ENCODE results near the gene GPATCH2.
"Not testable (repeated sequence)": the region's sequence is repeated elsewhere in the genome, so short reads cannot be mapped to it uniquely, and the experiment has no call there.

Gene GPATCH2

DNA sequence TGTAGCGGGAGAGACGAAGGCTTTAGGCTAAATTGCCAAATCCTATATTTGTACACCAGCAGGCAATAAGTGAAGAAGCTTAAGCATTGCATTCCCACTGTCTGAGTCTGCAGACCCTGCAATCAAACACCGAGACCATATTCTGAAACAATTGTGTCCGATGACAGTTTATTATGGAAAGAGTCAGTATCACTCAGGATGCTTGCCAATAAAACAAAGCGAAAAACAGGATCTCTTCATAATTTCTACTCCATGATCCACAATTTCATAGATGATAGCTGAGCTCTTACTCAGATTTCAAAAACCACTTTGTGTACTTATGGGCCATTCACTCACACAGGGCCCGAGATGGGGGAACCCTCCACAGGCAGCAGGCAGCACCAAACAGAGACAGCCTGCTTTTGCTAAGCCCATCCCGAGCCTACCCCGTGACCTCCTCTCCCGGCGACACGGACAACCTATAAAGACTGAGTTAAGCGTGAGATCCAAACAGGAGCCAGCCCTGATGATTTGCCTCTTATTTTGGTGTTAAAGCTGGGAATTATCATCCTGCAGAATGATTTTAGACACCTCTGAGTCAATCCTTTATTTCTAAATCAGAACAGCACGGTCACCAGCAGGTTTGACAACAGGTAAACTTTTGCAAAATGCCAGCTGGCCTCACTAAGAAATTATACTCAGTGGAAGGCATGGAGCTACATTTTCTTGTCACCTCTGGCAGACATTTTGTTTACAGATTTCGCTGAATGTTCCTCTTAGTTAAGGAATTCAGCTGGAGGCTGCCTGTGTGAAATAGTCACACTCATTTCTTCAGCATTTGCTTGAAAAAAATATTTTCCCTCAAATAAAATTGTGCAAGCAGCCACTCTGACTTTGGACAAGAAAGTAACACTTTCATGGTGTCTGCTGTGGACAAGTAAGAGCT lies 212.4 kb downstream of the GPATCH2 start:
- Mint-ChIP-seq H3K27ac (no peak overlapping the region), H3K9me3 (no peaks in the 10 kb centered on the region), H3K4me3 (no peak overlapping the region), H3K36me3 (no peaks in the 10 kb centered on the region), H3K27me3 (no peaks in the 10 kb centered on the region), H3K4me1 (no peaks in the 10 kb centered on the region)
- no peak for DNase-seq
- CTCF ChIA-PET: interaction anchor here (1.1 kb wide), 1 partner anchor 31 kb away, joined by 3 read pairs; no protein-coding TSS in a partner anchor

DNA sequence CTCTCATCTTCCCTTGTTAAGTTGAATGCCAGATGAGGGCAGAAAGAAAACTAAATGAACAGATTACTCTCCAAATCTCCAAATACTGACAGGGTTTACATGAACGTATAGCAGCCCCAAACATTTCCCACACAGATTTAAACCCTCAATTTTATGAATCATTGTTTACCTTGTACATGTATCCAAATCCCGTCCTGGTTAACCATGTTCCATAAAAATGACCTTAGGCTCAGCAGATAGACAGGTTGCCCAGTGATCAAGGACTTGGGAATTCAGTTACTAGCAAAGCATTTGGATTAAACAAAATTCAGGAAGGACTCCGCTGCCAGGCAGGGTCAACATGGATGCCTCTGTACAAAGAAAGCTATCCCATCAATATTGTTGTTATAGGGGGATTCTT lies 213.5 kb downstream of the GPATCH2 start:
- Mint-ChIP-seq H3K4me1 (no peaks in the 10 kb centered on the region), H3K27ac (no peak overlapping the region), H3K36me3 (no peaks in the 10 kb centered on the region), H3K27me3 (no peaks in the 10 kb centered on the region), H3K9me3 (no peaks in the 10 kb centered on the region), H3K4me3 (no peak overlapping the region)
- CTCF ChIA-PET: no interaction called here
- DNase-seq: no peak

DNA sequence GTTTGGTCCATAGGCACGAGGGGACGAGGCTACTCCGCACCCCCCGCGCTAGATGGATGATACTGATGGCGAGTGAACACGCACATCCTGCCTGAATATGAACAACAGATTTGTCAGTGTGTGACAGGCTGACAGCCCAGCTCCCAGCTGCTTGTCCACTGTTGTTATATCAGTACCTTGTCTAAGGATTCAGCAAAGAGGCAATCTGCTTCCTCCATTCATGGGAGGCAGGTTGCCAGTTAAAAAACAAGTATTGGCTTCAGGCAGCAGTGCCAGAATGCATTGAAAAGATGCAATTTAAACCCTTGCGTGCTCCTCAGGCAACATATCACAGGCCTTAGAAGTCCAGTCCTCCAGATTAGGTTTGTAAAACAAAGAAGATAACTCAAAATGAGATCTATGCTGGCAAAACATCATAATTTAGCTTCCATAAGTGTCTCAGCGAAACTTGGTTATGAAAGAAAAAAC lies 223.3 kb downstream of the GPATCH2 start:
- CTCF ChIA-PET: no interaction called here
- Mint-ChIP-seq H3K36me3 (no peaks in the 10 kb centered on the region), H3K4me1 (no peaks in the 10 kb centered on the region), H3K9me3 (no peaks in the 10 kb centered on the region), H3K27ac (no peak overlapping the region), H3K4me3 (no peak overlapping the region), H3K27me3 (peaks cover under 1% of the 10 kb centered on the region)
- no peak for DNase-seq

DNA sequence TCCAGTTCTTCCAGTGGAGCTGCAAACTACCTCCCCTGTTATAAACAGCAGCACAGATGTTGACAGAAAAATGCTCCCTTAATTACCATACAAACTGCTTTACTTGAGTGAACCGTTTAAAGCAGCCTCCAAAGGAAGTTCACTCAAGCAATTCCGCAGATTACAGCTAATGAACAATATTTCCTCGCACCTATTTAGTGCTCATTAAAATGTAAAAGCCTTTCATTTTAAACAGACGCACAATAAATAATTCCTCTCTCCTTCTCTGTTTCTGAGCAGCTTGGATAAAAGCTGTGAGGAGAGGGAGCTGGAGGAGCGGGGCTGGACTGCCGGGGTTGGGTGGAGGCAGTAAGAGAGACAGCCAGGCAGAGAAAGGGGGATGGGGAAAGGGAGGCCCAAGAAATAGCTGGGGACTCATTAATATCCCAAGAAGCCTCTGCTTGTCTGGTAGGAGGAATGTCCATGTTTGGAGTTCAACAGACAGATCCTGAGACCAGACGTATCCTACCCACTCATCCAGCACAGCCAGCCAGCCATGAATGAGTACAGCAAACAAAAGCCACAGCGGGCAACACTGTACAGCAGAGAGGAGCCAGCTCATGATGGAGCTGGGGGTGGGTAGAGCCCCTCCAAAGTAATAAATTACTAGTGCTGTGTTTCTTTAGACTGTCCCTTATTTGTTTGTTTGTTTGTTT lies 227.7 kb downstream of the GPATCH2 start:
- CTCF ChIA-PET: no interaction called here
- Mint-ChIP-seq H3K27ac (no peak overlapping the region), H3K9me3 (no peaks in the 10 kb centered on the region)

DNA sequence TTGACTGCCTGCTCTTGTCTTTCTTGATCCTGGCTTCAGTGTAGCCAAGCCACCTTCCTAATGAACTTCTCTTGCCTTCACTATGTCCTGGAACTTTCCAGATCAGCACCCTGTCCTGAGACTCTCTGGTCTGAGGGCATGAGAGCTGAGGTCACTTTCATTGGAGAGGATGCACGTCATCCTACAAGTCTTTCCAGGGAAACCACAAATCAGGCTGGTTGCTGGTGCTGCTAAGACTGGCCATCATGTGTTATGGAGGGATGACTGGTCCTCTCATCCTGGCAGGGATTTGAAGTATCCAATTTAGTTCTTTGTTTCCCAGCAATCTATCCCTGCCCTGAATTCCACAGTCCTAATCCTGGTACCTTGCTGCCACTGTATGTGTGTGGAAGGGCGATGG lies 228.6 kb downstream of the GPATCH2 start:
- Mint-ChIP-seq H3K27me3 (peaks cover 5% of the 10 kb centered on the region), H3K27ac (no peak overlapping the region), H3K4me3 (no peak overlapping the region), H3K36me3 (no peaks in the 10 kb centered on the region), H3K9me3 (no peaks in the 10 kb centered on the region), H3K4me1 (no peaks in the 10 kb centered on the region)
- DNase-seq: no peak
- CTCF ChIA-PET: no interaction called here

More for the DNA sequence above, 227.7 kb downstream of the GPATCH2 start:
- Mint-ChIP-seq H3K27me3 (peaks cover 5% of the 10 kb centered on the region), H3K4me1 (no peaks in the 10 kb centered on the region), H3K4me3 (no peak overlapping the region), H3K36me3 (no peaks in the 10 kb centered on the region)
- no peak for DNase-seq

DNA sequence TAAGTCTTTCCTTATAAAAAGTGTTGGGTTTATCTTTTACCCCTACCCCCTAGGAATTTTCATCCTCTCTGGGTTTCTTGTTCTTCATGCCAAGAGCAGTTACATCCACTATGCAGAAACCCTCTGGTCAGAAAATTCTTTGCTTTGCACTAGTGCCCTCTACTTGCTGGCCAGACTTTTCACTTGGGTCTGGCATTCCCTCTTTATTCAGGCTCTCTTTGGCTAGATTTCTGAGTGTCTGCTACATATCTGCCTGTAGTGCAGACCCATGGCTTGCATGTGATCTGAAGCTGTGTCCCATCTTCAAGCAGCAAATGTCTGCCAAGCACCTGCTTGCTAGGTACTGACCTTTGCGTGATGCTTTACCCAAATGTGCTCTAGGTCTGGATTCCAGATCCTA lies 237.0 kb downstream of the GPATCH2 start:
- no peak for DNase-seq
- H3K9me3 Mint-ChIP-seq: no peaks in the 10 kb centered on the region

DNA sequence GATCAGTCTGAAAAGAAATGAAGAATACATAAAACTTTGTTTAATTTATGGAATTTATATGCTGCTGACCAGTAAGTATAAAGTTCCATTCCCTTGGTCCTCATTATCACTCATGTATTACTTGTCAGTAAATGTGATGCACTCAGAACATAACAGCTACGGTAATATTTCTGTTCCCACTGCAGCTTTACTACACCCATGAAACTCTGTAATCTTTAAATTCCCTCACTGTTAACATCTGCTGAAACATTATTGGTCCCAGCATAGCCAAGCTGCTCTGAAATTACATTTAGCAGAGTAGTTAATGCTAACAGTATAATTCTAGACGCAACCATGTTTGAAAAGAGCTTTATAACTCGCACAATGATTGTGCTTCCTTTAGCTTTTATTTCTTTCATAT lies 238.4 kb downstream of the GPATCH2 start:
- no peaks in the 10 kb centered on the region for H3K27me3 Mint-ChIP-seq
- H3K4me3 Mint-ChIP-seq: no peak overlapping the region
- no peak overlapping the region for H3K27ac Mint-ChIP-seq
- CTCF ChIA-PET: no interaction called here
- H3K4me1 Mint-ChIP-seq: no peaks in the 10 kb centered on the region
- no peak for DNase-seq
- no peaks in the 10 kb centered on the region for H3K36me3 Mint-ChIP-seq
- no peaks in the 10 kb centered on the region for H3K9me3 Mint-ChIP-seq

More for the DNA sequence above, 237.0 kb downstream of the GPATCH2 start:
- Mint-ChIP-seq H3K27ac (no peak overlapping the region), H3K27me3 (no peaks in the 10 kb centered on the region), H3K4me1 (no peaks in the 10 kb centered on the region), H3K36me3 (no peaks in the 10 kb centered on the region), H3K4me3 (no peak overlapping the region)
- CTCF ChIA-PET: no interaction called here

DNA sequence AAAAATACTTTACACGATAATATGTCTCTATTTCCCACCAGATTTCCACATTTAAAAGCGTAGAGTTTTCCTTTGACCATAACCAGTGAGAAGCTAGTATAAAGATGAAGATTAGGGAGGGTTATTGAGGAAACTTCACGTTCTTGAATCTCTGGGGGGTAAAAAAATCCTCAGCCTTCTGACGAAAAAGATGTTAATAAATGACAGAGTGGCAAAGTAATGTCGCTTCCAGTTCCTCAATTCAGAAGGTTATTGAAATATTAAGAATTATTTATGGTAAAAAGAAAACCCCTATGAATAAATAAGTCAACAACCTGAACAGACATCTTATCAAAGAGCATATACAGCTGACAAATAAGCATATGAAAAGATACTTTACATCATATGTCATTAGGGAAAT lies 241.0 kb downstream of the GPATCH2 start:
- Mint-ChIP-seq H3K27me3 (no peaks in the 10 kb centered on the region), H3K4me3 (no peak overlapping the region), H3K27ac (no peak overlapping the region), H3K9me3 (no peaks in the 10 kb centered on the region), H3K4me1 (no peaks in the 10 kb centered on the region), H3K36me3 (no peaks in the 10 kb centered on the region)
- DNase-seq: no peak
- CTCF ChIA-PET: no interaction called here

DNA sequence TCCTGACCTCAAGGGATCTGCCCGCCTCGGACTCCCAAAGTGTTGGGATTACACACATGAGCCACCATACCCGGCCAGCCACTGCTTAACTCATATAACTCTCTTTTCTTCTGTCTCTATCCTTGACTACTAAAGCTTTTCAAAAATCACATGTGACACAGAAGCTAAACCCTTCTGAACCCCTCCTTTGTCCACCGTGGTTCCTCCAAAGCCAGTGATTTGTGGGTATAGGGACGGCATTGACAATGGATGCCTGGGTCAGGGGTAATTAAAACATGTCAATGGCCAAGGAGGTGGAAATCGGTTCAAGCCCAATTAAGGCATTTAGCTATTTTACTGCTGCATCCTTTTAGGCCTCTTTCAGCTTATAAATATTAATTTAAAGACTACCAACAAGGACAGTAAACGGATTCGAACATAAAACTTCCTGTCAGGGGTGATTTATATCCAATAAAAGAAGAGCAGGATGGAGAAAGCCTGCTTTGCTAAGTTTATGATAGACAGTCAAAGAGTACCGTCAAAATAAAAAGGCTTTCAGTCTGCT lies 242.3 kb downstream of the GPATCH2 start:
- no peaks in the 10 kb centered on the region for H3K36me3 Mint-ChIP-seq
- H3K9me3 Mint-ChIP-seq: no peaks in the 10 kb centered on the region
- H3K4me1 Mint-ChIP-seq: no peaks in the 10 kb centered on the region
- H3K4me3 Mint-ChIP-seq: no peak overlapping the region
- no peak overlapping the region for H3K27ac Mint-ChIP-seq
- DNase-seq: no peak
- CTCF ChIA-PET: no interaction called here
- no peaks in the 10 kb centered on the region for H3K27me3 Mint-ChIP-seq

DNA sequence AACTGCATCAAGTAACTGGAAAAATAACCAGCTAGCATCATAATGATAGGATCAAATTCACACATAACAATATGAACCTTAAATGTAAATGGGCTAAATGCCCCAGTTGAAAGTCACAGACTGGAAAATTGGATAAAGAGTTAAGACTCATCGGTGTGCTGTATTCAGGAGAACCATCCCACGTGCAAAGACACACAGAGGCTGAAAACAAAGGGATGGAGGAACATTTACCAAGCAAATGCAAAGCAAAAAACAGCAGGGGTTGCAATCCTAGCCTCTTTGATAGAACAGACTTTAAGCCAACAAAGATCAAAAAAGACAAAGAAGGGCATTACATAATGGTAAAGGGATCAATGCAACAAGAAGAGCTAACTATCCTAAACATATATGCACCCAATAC lies 249.1 kb downstream of the GPATCH2 start:
- not testable (repeated sequence) for H3K4me3 Mint-ChIP-seq

DNA sequence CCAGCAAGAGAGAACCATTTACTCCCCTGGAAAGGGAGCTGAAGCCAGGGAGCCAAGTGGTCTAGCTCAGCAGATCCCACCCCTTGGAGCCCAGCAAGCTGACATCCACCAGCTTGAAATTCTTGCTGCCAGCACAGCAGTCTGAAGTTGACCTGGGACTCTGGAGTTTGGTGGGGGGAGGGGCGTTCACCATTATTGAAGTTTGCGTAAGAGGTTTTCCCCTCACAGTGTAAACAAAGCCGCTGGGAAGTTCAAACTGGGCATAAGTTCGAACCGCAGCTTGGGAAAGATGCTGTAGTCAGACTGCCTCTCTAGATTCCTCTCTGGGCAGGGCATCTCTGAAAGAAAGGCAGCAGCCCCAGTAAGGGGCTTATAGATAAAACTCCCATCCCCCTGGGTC lies 251.1 kb downstream of the GPATCH2 start:
- H3K27me3 Mint-ChIP-seq, H3K4me1 Mint-ChIP-seq, CTCF ChIA-PET, H3K27ac Mint-ChIP-seq, H3K36me3 Mint-ChIP-seq, H3K4me3 Mint-ChIP-seq, DNase-seq: not testable (repeated sequence)
- peaks cover 12% of the 10 kb centered on the region for H3K9me3 Mint-ChIP-seq

More for the DNA sequence above, 249.1 kb downstream of the GPATCH2 start:
- H3K27ac Mint-ChIP-seq, CTCF ChIA-PET, H3K4me1 Mint-ChIP-seq, H3K9me3 Mint-ChIP-seq, H3K36me3 Mint-ChIP-seq, DNase-seq, H3K27me3 Mint-ChIP-seq: not testable (repeated sequence)

DNA sequence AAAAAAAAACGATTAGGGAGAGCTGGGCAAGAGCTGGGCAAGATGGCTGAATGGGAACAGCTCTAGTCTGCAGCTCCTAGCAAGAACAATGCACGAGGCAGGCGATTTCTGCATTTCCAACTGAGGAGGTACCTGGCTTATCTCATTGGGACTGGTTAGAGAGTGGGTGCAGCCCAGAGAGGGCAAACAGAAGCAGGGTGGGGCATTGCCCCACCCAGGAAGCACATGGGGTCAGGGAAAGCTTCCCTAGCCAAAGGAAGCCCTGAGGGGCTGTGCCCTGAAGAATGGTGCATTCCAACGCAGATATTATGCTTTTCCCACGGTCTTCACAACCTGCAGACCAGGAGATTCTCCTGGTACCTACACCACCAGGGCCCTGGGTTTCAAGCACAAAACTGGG lies 251.6 kb downstream of the GPATCH2 start:
- Mint-ChIP-seq H3K4me1 (no peaks in the 10 kb centered on the region), H3K9me3 (peaks cover 13% of the 10 kb centered on the region), H3K27me3 (no peaks in the 10 kb centered on the region), H3K36me3 (no peaks in the 10 kb centered on the region), H3K4me3 (no peak overlapping the region), H3K27ac (no peak overlapping the region)
- CTCF ChIA-PET: no interaction called here
- DNase-seq: no peak
